Fibroblast of lung (primary cell): ENCODE measurements around the gene TIMM50.

ENCODE experiments used
- EZH2 ChIP-seq: IDR thresholded peaks from 2 replicates; pipeline ENCODE4 v1.5.1; 2012; ENCODE audit warnings: low read length, control low read depth, mild to moderate bottlenecking; ENCODE audit errors: missing control alignments
- TF ChIP-seq, protein P1 (sequence below), 2 donors: IDR thresholded peaks in 1 of 2; conservative IDR thresholded peaks in 1 of 2; 1 replicate in 1 of 2; 2 replicates in 1 of 2; pipeline ENCODE4 v1.5.1; 2011 to 2012; ENCODE audit warnings: low read length in 2 of 2, control low read depth in 1 of 2, inconsistent platforms in 1 of 2, low read depth in 1 of 2, mild to moderate bottlenecking in 1 of 2

DNA sequence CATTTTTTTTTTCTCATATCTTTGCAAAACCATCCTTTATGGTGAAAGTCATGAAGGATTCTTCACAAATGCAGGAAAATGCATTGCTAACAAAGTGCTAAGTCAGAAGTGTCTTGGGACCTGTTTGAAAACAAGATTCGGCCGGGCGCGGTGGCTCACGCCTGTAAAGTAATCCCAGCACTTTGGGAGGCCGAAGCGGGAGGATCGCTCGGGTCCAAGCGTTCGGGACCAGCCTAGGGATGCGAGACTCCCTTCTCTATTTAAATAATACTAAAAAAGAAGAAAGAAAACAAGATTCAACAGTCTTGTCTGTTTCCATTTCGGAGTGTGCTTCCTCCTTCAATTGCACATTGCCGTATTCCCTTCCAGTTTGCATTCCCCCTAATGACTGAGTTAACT lies 51.2 kb downstream of the TIMM50 start:
- TF ChIP-seq, protein P1, sequence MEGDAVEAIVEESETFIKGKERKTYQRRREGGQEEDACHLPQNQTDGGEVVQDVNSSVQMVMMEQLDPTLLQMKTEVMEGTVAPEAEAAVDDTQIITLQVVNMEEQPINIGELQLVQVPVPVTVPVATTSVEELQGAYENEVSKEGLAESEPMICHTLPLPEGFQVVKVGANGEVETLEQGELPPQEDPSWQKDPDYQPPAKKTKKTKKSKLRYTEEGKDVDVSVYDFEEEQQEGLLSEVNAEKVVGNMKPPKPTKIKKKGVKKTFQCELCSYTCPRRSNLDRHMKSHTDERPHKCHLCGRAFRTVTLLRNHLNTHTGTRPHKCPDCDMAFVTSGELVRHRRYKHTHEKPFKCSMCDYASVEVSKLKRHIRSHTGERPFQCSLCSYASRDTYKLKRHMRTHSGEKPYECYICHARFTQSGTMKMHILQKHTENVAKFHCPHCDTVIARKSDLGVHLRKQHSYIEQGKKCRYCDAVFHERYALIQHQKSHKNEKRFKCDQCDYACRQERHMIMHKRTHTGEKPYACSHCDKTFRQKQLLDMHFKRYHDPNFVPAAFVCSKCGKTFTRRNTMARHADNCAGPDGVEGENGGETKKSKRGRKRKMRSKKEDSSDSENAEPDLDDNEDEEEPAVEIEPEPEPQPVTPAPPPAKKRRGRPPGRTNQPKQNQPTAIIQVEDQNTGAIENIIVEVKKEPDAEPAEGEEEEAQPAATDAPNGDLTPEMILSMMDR (conservative IDR thresholded peaks at IDR 0.05 in 1 of 2, IDR thresholded peaks at IDR 0.05 in 1 of 2; ENCODE audit: low read depth in 1 of 2, low read length in 2 of 2), result no peak
- TF ChIP-seq EZH2, result no peak
